ENCODE results near the gene C8B. TPM values are rescaled to one million over a fixed set of nuclear protein-coding genes. Genes with fewer than 3 reads are reported as not detected.

Gene C8B
- total RNA-seq, 1 donor from 2014 or later = 288 TPM

- ATAC-seq = peak; percentile 78
- no peak for DNase-seq (ENCODE audit: low spot score)
Observed at GRCh38 chr1:56973923-56974742, 8.3 kb upstream of the C8B start.

- ATAC-seq = no peak
- no peak for DNase-seq (ENCODE audit: low spot score)
Observed at GRCh38 chr1:56972976-56973375, 7.2 kb upstream of the C8B start.

- ATAC-seq = no peak
- no peak for DNase-seq (ENCODE audit: low spot score)
Observed at GRCh38 chr1:56970280-56970679, 4.5 kb upstream of the C8B start.

GRCh38 chr1:56968878-56969495 lies 3.2 kb upstream of the C8B start:
- ATAC-seq (no peak), DNase-seq (ENCODE audit: low spot score) (no peak)

- ATAC-seq (peak; percentile 58), DNase-seq (ENCODE audit: low spot score) (peak; percentile 79)
Observed at GRCh38 chr1:56967900-56968832, 2.4 kb upstream of the C8B start.

- DNase-seq (ENCODE audit: low spot score) (peak; percentile 80), ATAC-seq (peak; percentile 45)
Observed at GRCh38 chr1:56967355-56967754, 1.5 kb upstream of the C8B start.

- ATAC-seq = no peak
- no peak for DNase-seq (ENCODE audit: low spot score)
Observed at GRCh38 chr1:56966698-56966999, 834 bp upstream of the C8B start.

GRCh38 chr1:56965191-56965590 lies 624 bp downstream of the C8B start:
- no peak for DNase-seq (ENCODE audit: low spot score)
- peak; percentile 0 for ATAC-seq

GRCh38 chr1:56964349-56965017 lies 1.3 kb downstream of the C8B start:
- DNase-seq (ENCODE audit: low spot score) (peak; percentile 64), ATAC-seq (peak; percentile 34)

- ATAC-seq = peak; percentile 27
- no peak for DNase-seq (ENCODE audit: low spot score)
Observed at GRCh38 chr1:56963667-56964066, 2.1 kb downstream of the C8B start.

GRCh38 chr1:56961426-56961825 lies 4.4 kb downstream of the C8B start:
- ATAC-seq (no peak), DNase-seq (ENCODE audit: low spot score) (no peak)

GRCh38 chr1:56958526-56958925 lies 7.3 kb downstream of the C8B start:
- peak; percentile 39 for ATAC-seq
- no peak for DNase-seq (ENCODE audit: low spot score)

- DNase-seq (ENCODE audit: low spot score) (no peak), ATAC-seq (peak; percentile 3)
Observed at GRCh38 chr1:56957931-56958330, 7.9 kb downstream of the C8B start.

GRCh38 chr1:56954664-56955063 lies 11.2 kb downstream of the C8B start:
- DNase-seq (ENCODE audit: low spot score) (no peak), ATAC-seq (peak; percentile 21)

GRCh38 chr1:56953386-56953785 lies 12.4 kb downstream of the C8B start:
- DNase-seq (ENCODE audit: low spot score) (no peak), ATAC-seq (no peak)

GRCh38 chr1:56952501-56952900 lies 13.3 kb downstream of the C8B start:
- DNase-seq (ENCODE audit: low spot score) (no peak), ATAC-seq (peak; percentile 40)

- DNase-seq (ENCODE audit: low spot score) = no peak
- ATAC-seq = no peak
Observed at GRCh38 chr1:56948403-56949023, 17.3 kb downstream of the C8B start.

- ATAC-seq (no peak), DNase-seq (ENCODE audit: low spot score) (no peak)
Observed at GRCh38 chr1:56940039-56940438, 25.8 kb downstream of the C8B start.

GRCh38 chr1:56939209-56939608 lies 26.6 kb downstream of the C8B start:
- no peak for ATAC-seq
- no peak for DNase-seq (ENCODE audit: low spot score)

GRCh38 chr1:56938646-56939045 lies 27.2 kb downstream of the C8B start:
- ATAC-seq = no peak
- no peak for DNase-seq (ENCODE audit: low spot score)

All from left lobe of liver (tissue), 2 donors.